22Rv1 (cell line): ENCODE results near the gene STK40.

Source experiments
- CTCF ChIP-seq: fragments of 450-650 bp; IDR thresholded peaks from 2 replicates; pipeline ENCODE4 v1.5.1; 2017; ENCODE audit warnings: mild to moderate bottlenecking
- ZFX ChIP-seq: fragments of 450-650 bp; IDR thresholded peaks from 2 replicates; pipeline ENCODE4 v1.6.1; 2017; ENCODE audit warnings: antibody characterized with exemption, borderline replicate concordance

GRCh38 chr1:36330940-36331339, 54.8 kb downstream of the STK40 start:
- TF ChIP-seq CTCF (no peak), ZFX (no peak)
